BLaER1 treated with 17β-estradiol and CSF1 and Interleukin-3, amounts not matched to agents 10 nM and 100 nM (cell line): ENCODE measurements around the gene SLC38A5.
A peak's percentile ranks its signal among the peaks of the same experiment; 100 is the strongest.

Experiments
- H3K27ac ChIP-seq, 11 experiments: shearing (Covaris generic); formaldehyde crosslinking; 2 replicates each; pipeline ENCODE4 v1.8.1; 2022
- H3K27me3 ChIP-seq, 11 experiments: shearing (Covaris generic); formaldehyde crosslinking; 2 replicates each; pipeline ENCODE4 v1.8.1; 2022
- H3K36me3 ChIP-seq, 11 experiments: shearing (Covaris generic); formaldehyde crosslinking; 2 replicates each; pipeline ENCODE4 v1.8.1; 2022
- H3K4me1 ChIP-seq, 10 experiments: shearing (Covaris generic); formaldehyde crosslinking; 2 replicates each; pipeline ENCODE4 v1.8.1; 2022
- H3K4me2 ChIP-seq, 11 experiments: shearing (Covaris generic); formaldehyde crosslinking; 2 replicates each; pipeline ENCODE4 v1.8.1; 2022
- H3K4me3 ChIP-seq, 10 experiments: shearing (Covaris generic); formaldehyde crosslinking; 2 replicates each; pipeline ENCODE4 v1.8.1; 2022
- H3K9ac ChIP-seq, 11 experiments: shearing (Covaris generic); formaldehyde crosslinking; 2 replicates each; pipeline ENCODE4 v1.8.1; 2022
- H3K9me3 ChIP-seq, 11 experiments: shearing (Covaris generic); formaldehyde crosslinking; replicated peaks in 1 of 11; 2 replicates each; pipeline ENCODE4 v1.8.1; 2022
- H4K20me1 ChIP-seq, 11 experiments: shearing (Covaris generic); formaldehyde crosslinking; 2 replicates each; pipeline ENCODE4 v1.8.1; 2022
- Cebpa-rat ChIP-seq, 11 experiments: shearing (Covaris generic); IDR thresholded peaks; 2 replicates each; pipeline ENCODE4 v1.8.1; 2022

SLC38A5 gene

GRCh38 chrX:48498374-48498809, 28.3 kb upstream of the SLC38A5 start:
- Histone ChIP-seq H3K36me3 (no peaks in the 10 kb centered on the region), H3K4me3 (no peak overlapping the region), H3K27ac (no peak overlapping the region), H3K4me1 (peaks cover 4 to 32% (median 16%) of the 10 kb centered on the region in 10 experiments; a peak in 17 of 20 replicates), H3K9ac (no peak overlapping the region), H4K20me1 (no peaks in the 10 kb centered on the region), H3K4me2 (peak overlapping the region in 6 of 11 experiments; percentile 8 to 48 (median 35); a peak in 8 of 22 replicates), H3K27me3 (peaks cover 57 to 97% (median 88%) of the 10 kb centered on the region in 11 experiments), H3K9me3 (peaks cover 0 to 18% (median 0%) of the 10 kb centered on the region in 11 experiments; a peak in 9 of 22 replicates)
- TF ChIP-seq Cebpa-rat (IDR thresholded peaks at IDR 0.05), result no peak

- H4K20me1 ChIP-seq, result no peaks in the 10 kb centered on the region
- peaks cover 9 to 37% (median 21%) of the 10 kb centered on the region in 10 experiments; a peak in 19 of 20 replicates for H3K4me1 ChIP-seq
- H3K27ac ChIP-seq, result no peak overlapping the region
- no peak overlapping the region for H3K9ac ChIP-seq
- peaks cover 52 to 97% (median 83%) of the 10 kb centered on the region in 11 experiments for H3K27me3 ChIP-seq
- H3K36me3 ChIP-seq, result no peaks in the 10 kb centered on the region
- H3K4me2 ChIP-seq, result peak overlapping the region in 5 of 11 experiments; percentile 8 to 48 (median 45); a peak in 6 of 22 replicates
- H3K4me3 ChIP-seq, result no peak overlapping the region
- H3K9me3 ChIP-seq, result peaks cover 0 to 18% (median 0%) of the 10 kb centered on the region in 11 experiments; a peak in 9 of 22 replicates
- no peak for TF ChIP-seq Cebpa-rat (IDR thresholded peaks at IDR 0.05)
These were observed 27.8 kb upstream of the SLC38A5 start for GRCh38 chrX:48497871-48498270.

GRCh38 chrX:48496660-48497059, 26.6 kb upstream of the SLC38A5 start:
- Histone ChIP-seq H3K4me3 (no peak overlapping the region), H3K4me1 (peaks cover 21 to 49% (median 33%) of the 10 kb centered on the region in 10 experiments; a peak in 19 of 20 replicates), H4K20me1 (no peaks in the 10 kb centered on the region), H3K4me2 (peak overlapping the region in 1 of 11 experiments; percentile 24; a peak in 1 of 22 replicates), H3K27ac (no peak overlapping the region), H3K9ac (no peak overlapping the region), H3K27me3 (peaks cover 40 to 93% (median 71%) of the 10 kb centered on the region in 11 experiments), H3K9me3 (peaks cover 0 to 18% (median 0%) of the 10 kb centered on the region in 11 experiments; a peak in 9 of 22 replicates), H3K36me3 (no peaks in the 10 kb centered on the region)
- TF ChIP-seq Cebpa-rat (IDR thresholded peaks at IDR 0.05), result no peak

GRCh38 chrX:48493890-48494364, 23.9 kb upstream of the SLC38A5 start:
- H4K20me1 ChIP-seq, result peaks cover 0 to 3% (median 0%) of the 10 kb centered on the region in 11 experiments; a peak in 1 of 22 replicates
- peaks cover 29 to 93% (median 65%) of the 10 kb centered on the region in 11 experiments for H3K27me3 ChIP-seq
- H3K4me2 ChIP-seq, result peak overlapping the region in 8 of 11 experiments; percentile 34 to 78 (median 70); a peak in 10 of 22 replicates
- TF ChIP-seq Cebpa-rat (IDR thresholded peaks at IDR 0.05), result no peak
- no peak overlapping the region for H3K9ac ChIP-seq
- H3K9me3 ChIP-seq, result peaks cover 0 to 22% (median 0%) of the 10 kb centered on the region in 11 experiments; a peak in 9 of 22 replicates
- H3K27ac ChIP-seq, result no peak overlapping the region
- no peaks in the 10 kb centered on the region for H3K36me3 ChIP-seq
- H3K4me1 ChIP-seq, result peaks cover 21 to 49% (median 35%) of the 10 kb centered on the region in 10 experiments; a peak in 19 of 20 replicates
- no peak overlapping the region for H3K4me3 ChIP-seq

GRCh38 chrX:48492293-48492910, 22.3 kb upstream of the SLC38A5 start:
- Histone ChIP-seq H3K4me2 (peak overlapping the region; percentile 34 to 78 (median 66)), H3K9ac (peak overlapping the region in 6 of 11 experiments; percentile 1 to 54 (median 26); a peak in 10 of 22 replicates), H3K27me3 (peaks cover 25 to 93% (median 65%) of the 10 kb centered on the region in 11 experiments), H3K36me3 (peaks cover 0 to 4% (median 0%) of the 10 kb centered on the region in 11 experiments; a peak in 4 of 22 replicates), H3K9me3 (peaks cover 0 to 22% (median 0%) of the 10 kb centered on the region in 11 experiments; a peak in 9 of 22 replicates), H3K4me3 (no peak overlapping the region), H4K20me1 (peaks cover 0 to 3% (median 0%) of the 10 kb centered on the region in 11 experiments; a peak in 2 of 22 replicates), H3K4me1 (peaks cover 21 to 37% (median 29%) of the 10 kb centered on the region in 10 experiments; a peak in 19 of 20 replicates), H3K27ac (peak overlapping the region in 10 of 11 experiments; percentile 11 to 79 (median 70); a peak in 18 of 22 replicates)
- TF ChIP-seq Cebpa-rat (IDR thresholded peaks at IDR 0.05), result no peak

GRCh38 chrX:48491809-48492208, 21.7 kb upstream of the SLC38A5 start:
- peaks cover 21 to 41% (median 29%) of the 10 kb centered on the region in 10 experiments; a peak in 19 of 20 replicates for H3K4me1 ChIP-seq
- TF ChIP-seq Cebpa-rat (IDR thresholded peaks at IDR 0.05), result no peak
- H3K27me3 ChIP-seq, result peaks cover 26 to 93% (median 65%) of the 10 kb centered on the region in 11 experiments
- H3K36me3 ChIP-seq, result peaks cover 0 to 10% (median 0%) of the 10 kb centered on the region in 11 experiments; a peak in 6 of 22 replicates
- peak overlapping the region in 8 of 11 experiments; percentile 61 to 79 (median 74); a peak in 13 of 22 replicates for H3K27ac ChIP-seq
- H3K9me3 ChIP-seq, result peaks cover 0 to 22% (median 0%) of the 10 kb centered on the region in 11 experiments; a peak in 9 of 22 replicates
- H3K4me2 ChIP-seq, result peak overlapping the region; percentile 34 to 78 (median 66)
- H4K20me1 ChIP-seq, result peaks cover 0 to 3% (median 0%) of the 10 kb centered on the region in 11 experiments; a peak in 2 of 22 replicates
- peak overlapping the region in 4 of 11 experiments; percentile 12 to 54 (median 44); a peak in 4 of 22 replicates for H3K9ac ChIP-seq
- H3K4me3 ChIP-seq, result no peak overlapping the region

- Histone ChIP-seq H3K27ac (no peak overlapping the region), H3K4me2 (no peak overlapping the region), H3K9me3 (peaks cover 0 to 22% (median 0%) of the 10 kb centered on the region in 11 experiments; a peak in 9 of 22 replicates)
These were observed 20.6 kb upstream of the SLC38A5 start for GRCh38 chrX:48490661-48491060.

GRCh38 chrX:48489892-48490291, 19.8 kb upstream of the SLC38A5 start:
- H3K36me3 ChIP-seq, result peaks cover 0 to 23% (median 8%) of the 10 kb centered on the region in 11 experiments; a peak in 11 of 22 replicates
- no peak overlapping the region for H3K27ac ChIP-seq
- no peak overlapping the region for H3K4me3 ChIP-seq
- H3K4me2 ChIP-seq, result no peak overlapping the region
- no peak overlapping the region for H3K9ac ChIP-seq
- no peak for TF ChIP-seq Cebpa-rat (IDR thresholded peaks at IDR 0.05)
- peaks cover 0 to 14% (median 0%) of the 10 kb centered on the region in 11 experiments; a peak in 8 of 22 replicates for H3K9me3 ChIP-seq
- peaks cover 26 to 91% (median 64%) of the 10 kb centered on the region in 11 experiments for H3K27me3 ChIP-seq
- H4K20me1 ChIP-seq, result peaks cover 0 to 3% (median 0%) of the 10 kb centered on the region in 11 experiments; a peak in 2 of 22 replicates
- peaks cover 21 to 41% (median 28%) of the 10 kb centered on the region in 10 experiments; a peak in 19 of 20 replicates for H3K4me1 ChIP-seq

More at GRCh38 chrX:48490661-48491060, 20.6 kb upstream of the SLC38A5 start:
- Histone ChIP-seq H3K4me3 (no peak overlapping the region), H3K36me3 (peaks cover 0 to 15% (median 3%) of the 10 kb centered on the region in 11 experiments; a peak in 11 of 22 replicates), H3K9ac (no peak overlapping the region), H3K27me3 (peaks cover 26 to 93% (median 65%) of the 10 kb centered on the region in 11 experiments), H4K20me1 (peaks cover 0 to 3% (median 0%) of the 10 kb centered on the region in 11 experiments; a peak in 2 of 22 replicates), H3K4me1 (peaks cover 21 to 41% (median 28%) of the 10 kb centered on the region in 10 experiments; a peak in 19 of 20 replicates)
- TF ChIP-seq Cebpa-rat (IDR thresholded peaks at IDR 0.05), result no peak
